GM23248 (cell line): ENCODE results near the gene AP5B1. TPM values are rescaled to one million over a fixed set of nuclear protein-coding genes. Genes with fewer than 3 reads are reported as not detected.

Experiments used
- DNase-seq: peaks from one replicate; pipeline ENCODE4 v3.0.0-alpha.2; 2015
- H2AFZ ChIP-seq: fragments of 200-600 bp; sonication (generic); 2 replicates; pipeline ENCODE4 v1.6.1; 2016; ENCODE audit warnings: antibody characterized with exemption
- H3F3A ChIP-seq: fragments of 200-600 bp; sonication (generic); 2 replicates; pipeline ENCODE4 v1.6.1; 2016; ENCODE audit warnings: mild to moderate bottlenecking, antibody characterized with exemption, mixed run types; ENCODE audit not compliant: insufficient read depth
- H3K27ac ChIP-seq: fragments of 200-600 bp; sonication (generic); 2 replicates; pipeline ENCODE4 v1.5.1; 2016; ENCODE audit warnings: mild to moderate bottlenecking
- H3K27me3 ChIP-seq: fragments of 200-600 bp; sonication (generic); replicated peaks from 2 replicates; pipeline ENCODE4 v1.6.1; 2016; ENCODE audit warnings: mild to moderate bottlenecking; ENCODE audit not compliant: insufficient read depth
- H3K36me3 ChIP-seq: fragments of 200-600 bp; sonication (generic); 2 replicates; pipeline ENCODE4 v1.6.1; 2016; ENCODE audit warnings: low read depth, mild to moderate bottlenecking
- H3K4me1 ChIP-seq: fragments of 200-600 bp; sonication (generic); 2 replicates; pipeline ENCODE4 v1.6.1; 2016; ENCODE audit warnings: mild to moderate bottlenecking; ENCODE audit not compliant: insufficient read depth
- H3K4me2 ChIP-seq: fragments of 200-600 bp; sonication (generic); one replicate; pipeline ENCODE4 v1.6.1; 2016; ENCODE audit warnings: mild to moderate bottlenecking; ENCODE audit not compliant: unreplicated experiment
- H3K4me3 ChIP-seq: fragments of 200-600 bp; sonication (generic); 2 replicates; pipeline ENCODE4 v1.5.1; 2016; ENCODE audit warnings: mild to moderate bottlenecking
- H3K79me2 ChIP-seq: fragments of 200-600 bp; sonication (generic); 2 replicates; pipeline ENCODE4 v1.6.1; 2016; ENCODE audit warnings: mild to moderate bottlenecking; ENCODE audit not compliant: insufficient read depth
- H3K9ac ChIP-seq: fragments of 200-600 bp; sonication (generic); 2 replicates; pipeline ENCODE4 v1.6.1; 2016; ENCODE audit warnings: mild to moderate bottlenecking
- H3K9me2 ChIP-seq: fragments of 200-600 bp; sonication (generic); 2 replicates; pipeline ENCODE4 v1.6.1; 2016; ENCODE audit warnings: mixed run types, mild to moderate bottlenecking, moderate library complexity; ENCODE audit not compliant: insufficient read depth
- H3K9me3 ChIP-seq: fragments of 200-600 bp; sonication (generic); one replicate; pipeline ENCODE4 v1.6.1; 2017; ENCODE audit warnings: low read depth
- H4K20me1 ChIP-seq: fragments of 200-600 bp; sonication (generic); 2 replicates; pipeline ENCODE4 v1.6.0; 2016; ENCODE audit not compliant: insufficient read depth
- EZH2 ChIP-seq: fragments of 200-600 bp; sonication (generic); IDR thresholded peaks from 2 replicates; pipeline ENCODE4 v1.6.1; 2018; ENCODE audit warnings: antibody characterized with exemption, mild to moderate bottlenecking; ENCODE audit not compliant: insufficient read depth, poor library complexity, severe bottlenecking
- EZH2phosphoT487 ChIP-seq: fragments of 200-600 bp; sonication (generic); IDR thresholded peaks from 2 replicates; pipeline ENCODE4 v1.6.1; 2018; ENCODE audit warnings: antibody characterized with exemption, moderate library complexity, mild to moderate bottlenecking, low read depth; ENCODE audit not compliant: insufficient read depth
- WGBS, 2 experiments: methylation state at CpG; one replicate each; pipeline ENCODE4 v1.1.6; 2015 to 2017; ENCODE audit warnings: low lambda C conversion rate in 2 of 2, low coverage in 1 of 2; ENCODE audit errors: missing lambda C conversion rate in 2 of 2; 5-methylcytosine and 5-hydroxymethylcytosine counted together
- in situ Hi-C: fragments of 300-500 bp; cut with MboI; formaldehyde crosslinking; loops from 2 replicates; pipeline ENCODE4 v1.15.0; 2020
- polyA plus RNA-seq: library from polyadenylated mRNA; unstranded; fragments of >200 nt; fragmentation: Nextera tagmentation; extraction: Ambion mirVana; gene quantifications from 2 replicates; pipeline ENCODE4 v1.2.1, GENCODE V29; 2016
- total RNA-seq: library from RNA; depleted of rRNA; stranded (reverse); fragments of >200 nt; shearing (Covaris generic); gene quantifications from 2 replicates; pipeline ENCODE4 v1.2.3, GENCODE V29; 2014

AP5B1 gene
- total and polyA plus RNA-seq, 2 experiments from 2014 or later = 4.4 to 14.8 TPM

- WGBS, 2 experiments = 97 to 100% methylated on average over 3 of the region's 3 CpGs
These were observed 35.9 kb upstream of the AP5B1 start for GRCh38 chr11:65816696-65817095.

DNA sequence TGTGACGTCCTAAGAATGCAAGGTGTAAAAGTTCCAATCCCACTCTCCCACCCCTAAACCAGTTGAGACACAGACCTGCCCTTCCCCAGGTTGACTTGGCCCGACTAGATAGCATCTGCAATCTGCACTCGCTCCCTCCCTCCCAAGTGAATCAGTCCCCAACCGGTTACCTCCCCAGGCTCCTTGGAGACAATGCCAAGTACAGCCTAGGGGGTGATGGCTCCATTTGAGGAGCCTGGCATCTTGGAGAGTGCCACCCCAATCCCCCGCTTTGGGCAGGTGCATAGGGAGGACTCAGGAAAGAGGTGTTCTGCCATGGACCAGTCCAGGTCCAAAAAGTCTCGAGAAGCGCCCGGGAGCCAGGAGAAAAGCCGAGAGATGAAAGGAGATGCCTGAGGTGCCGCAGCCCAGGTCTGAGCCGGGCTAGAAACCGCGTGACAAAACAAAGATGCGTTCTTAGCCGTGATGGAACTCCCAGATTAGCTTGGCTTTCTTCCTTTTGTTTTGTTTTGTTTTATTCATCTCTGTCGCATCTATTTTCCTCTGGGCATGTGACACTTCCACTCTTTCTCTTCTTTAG lies 34.3 kb upstream of the AP5B1 start:
- Histone ChIP-seq H3K4me2 (no peak overlapping the region), H2AFZ (no peak overlapping the region), H3K36me3 (no peaks in the 10 kb centered on the region), H3K4me1 (no peaks in the 10 kb centered on the region), H3K27me3 (no peaks in the 10 kb centered on the region), H3K9ac (no peak overlapping the region), H3K9me2 (no peaks in the 10 kb centered on the region), H3K27ac (no peak overlapping the region), H3K79me2 (no peaks in the 10 kb centered on the region), H4K20me1 (no peaks in the 10 kb centered on the region), H3F3A (no peaks in the 10 kb centered on the region), H3K4me3 (no peak overlapping the region), H3K9me3 (no peaks in the 10 kb centered on the region)
- 88 to 91% methylated on average over 16 of the region's 16 CpGs for WGBS, 2 experiments
- in situ Hi-C loops = no loop called here
- TF ChIP-seq EZH2phosphoT487 = no peak
- TF ChIP-seq EZH2 = no peak
- DNase-seq = no peak

More at GRCh38 chr11:65816696-65817095, 35.9 kb upstream of the AP5B1 start:
- no peaks in the 10 kb centered on the region for H3K36me3 ChIP-seq
- no peaks in the 10 kb centered on the region for H3K79me2 ChIP-seq
- in situ Hi-C loops = no loop called here
- H3K9ac ChIP-seq = no peak overlapping the region
- no peaks in the 10 kb centered on the region for H3K9me2 ChIP-seq
- H3K9me3 ChIP-seq = no peaks in the 10 kb centered on the region
- H3K4me3 ChIP-seq = no peak overlapping the region
- H3K4me1 ChIP-seq = no peaks in the 10 kb centered on the region
- H4K20me1 ChIP-seq = no peaks in the 10 kb centered on the region
- H3F3A ChIP-seq = no peaks in the 10 kb centered on the region
- DNase-seq = no peak
- TF ChIP-seq EZH2 (no peak), EZH2phosphoT487 (no peak)
- H3K27ac ChIP-seq = no peak overlapping the region
- no peak overlapping the region for H3K4me2 ChIP-seq
- no peak overlapping the region for H2AFZ ChIP-seq
- H3K27me3 ChIP-seq = no peaks in the 10 kb centered on the region

GRCh38 chr11:65814131-65814985 lies 33.6 kb upstream of the AP5B1 start:
- Histone ChIP-seq H3K4me2 (no peak overlapping the region), H2AFZ (no peak overlapping the region), H3K4me1 (no peaks in the 10 kb centered on the region), H3K9me3 (no peaks in the 10 kb centered on the region), H3K27ac (no peak overlapping the region), H3K36me3 (no peaks in the 10 kb centered on the region), H3K79me2 (no peaks in the 10 kb centered on the region), H3F3A (no peaks in the 10 kb centered on the region), H4K20me1 (no peaks in the 10 kb centered on the region), H3K27me3 (no peaks in the 10 kb centered on the region), H3K9me2 (no peaks in the 10 kb centered on the region), H3K4me3 (no peak overlapping the region), H3K9ac (no peak overlapping the region)
- WGBS, 2 experiments = 60 to 62% methylated on average over 18 of the region's 18 CpGs
- DNase-seq = peak; percentile 21
- TF ChIP-seq EZH2 (no peak), EZH2phosphoT487 (no peak)
- in situ Hi-C loops = no loop called here

- in situ Hi-C loops = no loop called here
- TF ChIP-seq EZH2 = no peak
- no peak for TF ChIP-seq EZH2phosphoT487
- Histone ChIP-seq H4K20me1 (no peaks in the 10 kb centered on the region), H3K9ac (no peak overlapping the region), H3K9me3 (no peaks in the 10 kb centered on the region), H3K27ac (no peak overlapping the region), H3K4me1 (no peaks in the 10 kb centered on the region), H2AFZ (no peak overlapping the region), H3K9me2 (no peaks in the 10 kb centered on the region), H3K79me2 (no peaks in the 10 kb centered on the region), H3F3A (no peaks in the 10 kb centered on the region), H3K36me3 (no peaks in the 10 kb centered on the region), H3K4me3 (no peak overlapping the region), H3K27me3 (0 out of 2 replicates have a peak, but pooled peaks cover 4% of the 10 kb centered on the region), H3K4me2 (no peak overlapping the region)
- WGBS, 2 experiments = 58 to 59% methylated on average over 19 of the region's 19 CpGs
- DNase-seq = no peak
These were observed 31.1 kb upstream of the AP5B1 start for GRCh38 chr11:65811764-65812475.
